Choroid plexus epithelial cell (primary cell): ENCODE data around the gene MAML2.
A peak's percentile ranks its signal among the peaks of the same experiment; 100 is the strongest.

Experiments used
- DNase-seq: peaks from one replicate; pipeline ENCODE4 v3.0.0-alpha.2; 2010; ENCODE audit warnings: low read depth
- H3K4me3 ChIP-seq: 2 replicates; pipeline ENCODE4 v1.5.1; 2011; ENCODE audit warnings: low read depth, mild to moderate bottlenecking, control low read depth, low read length, moderate library complexity
- TF ChIP-seq, protein P1 (sequence below): conservative IDR thresholded peaks from 2 replicates; pipeline ENCODE4 v1.5.1; 2011; ENCODE audit warnings: low read depth, mild to moderate bottlenecking, control low read depth, inconsistent platforms, low read length, moderate library complexity

Gene MAML2

DNA sequence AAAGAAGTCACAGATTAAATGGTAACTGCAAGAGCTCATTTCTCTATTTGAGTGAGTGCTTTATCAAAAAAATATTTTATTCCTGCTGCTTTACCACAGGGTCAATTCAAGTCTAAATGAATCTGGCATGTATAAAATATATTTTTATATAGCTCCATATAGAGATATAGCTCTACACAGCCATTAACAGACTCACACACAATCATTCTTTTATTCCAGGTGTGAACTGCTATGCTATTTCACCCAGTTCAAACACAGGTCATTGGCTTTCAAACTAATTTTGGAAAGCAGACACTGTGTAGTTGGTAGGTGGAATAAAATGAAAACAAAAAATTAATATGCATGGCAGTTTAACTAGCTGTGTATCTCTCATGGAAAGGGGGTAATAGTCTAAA is 63.1 kb downstream of the MAML2 start:
- TF ChIP-seq, protein P1, sequence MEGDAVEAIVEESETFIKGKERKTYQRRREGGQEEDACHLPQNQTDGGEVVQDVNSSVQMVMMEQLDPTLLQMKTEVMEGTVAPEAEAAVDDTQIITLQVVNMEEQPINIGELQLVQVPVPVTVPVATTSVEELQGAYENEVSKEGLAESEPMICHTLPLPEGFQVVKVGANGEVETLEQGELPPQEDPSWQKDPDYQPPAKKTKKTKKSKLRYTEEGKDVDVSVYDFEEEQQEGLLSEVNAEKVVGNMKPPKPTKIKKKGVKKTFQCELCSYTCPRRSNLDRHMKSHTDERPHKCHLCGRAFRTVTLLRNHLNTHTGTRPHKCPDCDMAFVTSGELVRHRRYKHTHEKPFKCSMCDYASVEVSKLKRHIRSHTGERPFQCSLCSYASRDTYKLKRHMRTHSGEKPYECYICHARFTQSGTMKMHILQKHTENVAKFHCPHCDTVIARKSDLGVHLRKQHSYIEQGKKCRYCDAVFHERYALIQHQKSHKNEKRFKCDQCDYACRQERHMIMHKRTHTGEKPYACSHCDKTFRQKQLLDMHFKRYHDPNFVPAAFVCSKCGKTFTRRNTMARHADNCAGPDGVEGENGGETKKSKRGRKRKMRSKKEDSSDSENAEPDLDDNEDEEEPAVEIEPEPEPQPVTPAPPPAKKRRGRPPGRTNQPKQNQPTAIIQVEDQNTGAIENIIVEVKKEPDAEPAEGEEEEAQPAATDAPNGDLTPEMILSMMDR = no peak
- DNase-seq = no peak
- no peak overlapping the region for H3K4me3 ChIP-seq

DNA sequence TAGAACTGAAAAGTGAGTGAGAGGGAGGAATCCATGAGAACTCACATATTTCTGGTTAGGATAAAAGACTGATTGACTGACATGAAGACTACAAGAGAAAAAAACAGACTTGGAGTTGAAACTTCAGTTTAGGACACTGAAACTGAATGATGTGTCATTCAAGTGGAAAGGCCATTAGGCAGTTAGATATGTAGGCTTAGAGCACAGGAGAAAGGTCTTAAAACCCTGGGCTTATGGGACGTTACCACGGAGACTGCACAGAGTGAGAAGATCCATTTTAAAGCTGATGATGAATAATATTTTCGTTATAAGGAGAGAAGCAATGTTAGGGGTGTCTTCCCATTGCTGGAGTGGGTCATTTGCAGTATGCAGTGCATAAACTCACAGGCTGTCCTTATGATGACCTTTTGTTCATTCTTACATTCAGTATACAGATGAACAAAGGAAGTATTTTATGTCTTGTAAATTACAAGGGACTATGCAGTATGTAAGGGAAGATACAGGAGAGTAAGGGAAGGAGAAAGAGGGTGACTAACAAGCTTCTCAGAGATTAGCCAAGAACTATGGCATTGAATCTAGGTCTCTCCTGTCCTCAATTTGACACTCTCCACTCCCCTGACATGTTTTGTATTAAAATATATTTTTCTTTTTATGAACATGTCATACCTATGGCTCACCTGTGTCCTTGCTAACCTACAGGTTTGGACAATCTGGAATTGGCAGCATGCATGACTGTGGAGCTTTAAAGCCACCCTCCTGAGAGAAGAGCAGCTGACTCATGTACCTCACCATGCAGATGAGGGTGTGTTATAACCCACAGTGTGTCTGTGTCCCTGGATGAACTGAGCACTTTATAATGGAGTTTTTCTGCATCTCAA is 63.7 kb downstream of the MAML2 start:
- DNase-seq = peak; percentile 67
- H3K4me3 ChIP-seq = no peak overlapping the region
- TF ChIP-seq, protein P1 = no peak

DNA sequence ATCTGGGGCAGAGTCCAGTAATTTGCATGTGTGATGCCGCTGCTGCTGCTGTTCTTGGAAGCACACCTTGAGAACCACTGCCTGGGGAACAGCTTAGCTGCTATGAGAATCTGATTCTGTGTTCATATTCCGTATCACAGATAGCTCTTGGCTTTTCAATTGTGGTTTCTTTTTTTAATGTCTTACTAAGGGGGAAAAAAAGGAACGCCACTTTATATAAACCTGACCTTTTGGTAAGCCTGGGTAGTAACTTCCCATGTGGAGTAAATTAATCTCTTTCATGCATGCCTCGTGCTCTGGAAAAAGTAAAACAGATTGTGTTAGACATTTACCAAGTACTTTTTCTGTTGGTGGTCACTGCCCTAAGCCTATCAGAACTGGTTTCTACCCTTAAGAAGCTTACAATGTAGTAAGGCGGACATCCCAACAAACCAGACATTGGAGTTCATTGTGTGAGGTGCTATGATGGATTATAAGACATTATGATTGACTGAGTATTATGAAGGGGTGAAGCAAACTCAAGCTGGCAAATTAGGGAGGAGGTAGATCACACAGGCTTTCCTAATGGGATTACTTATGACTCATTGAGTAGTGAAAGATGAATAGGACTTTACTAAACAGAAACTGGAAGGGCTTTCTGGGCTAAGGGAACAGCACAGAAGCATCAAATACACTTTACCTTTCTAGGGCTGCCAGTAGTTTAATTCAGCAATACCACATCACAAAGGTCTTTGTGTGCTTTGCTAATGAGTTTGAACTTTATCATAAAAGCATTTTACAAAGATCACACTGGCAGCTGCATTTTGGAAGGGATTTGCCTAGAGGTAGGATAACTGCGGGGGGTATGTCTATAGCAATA is 64.7 kb downstream of the MAML2 start:
- TF ChIP-seq, protein P1 = no peak
- no peak for DNase-seq
- H3K4me3 ChIP-seq = no peak overlapping the region

DNA sequence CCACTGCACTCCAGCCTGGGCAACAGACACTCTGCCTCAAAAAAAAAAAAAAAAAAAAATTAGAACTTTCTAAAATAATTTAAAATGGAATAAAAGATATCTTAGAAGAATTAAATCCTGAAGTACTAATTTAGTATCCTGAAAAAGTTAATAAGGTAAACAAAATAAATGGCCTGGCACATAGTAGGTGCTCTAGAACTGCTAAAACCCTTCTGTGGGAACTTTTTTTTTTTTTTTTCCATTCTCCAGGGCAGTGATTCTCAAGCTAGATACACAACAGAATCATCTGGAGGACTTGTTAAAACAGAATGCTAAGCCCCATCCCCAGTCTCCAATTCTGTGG is 65.3 kb downstream of the MAML2 start:
- H3K4me3 ChIP-seq = no peak overlapping the region
- TF ChIP-seq, protein P1 = no peak
- DNase-seq = no peak

DNA sequence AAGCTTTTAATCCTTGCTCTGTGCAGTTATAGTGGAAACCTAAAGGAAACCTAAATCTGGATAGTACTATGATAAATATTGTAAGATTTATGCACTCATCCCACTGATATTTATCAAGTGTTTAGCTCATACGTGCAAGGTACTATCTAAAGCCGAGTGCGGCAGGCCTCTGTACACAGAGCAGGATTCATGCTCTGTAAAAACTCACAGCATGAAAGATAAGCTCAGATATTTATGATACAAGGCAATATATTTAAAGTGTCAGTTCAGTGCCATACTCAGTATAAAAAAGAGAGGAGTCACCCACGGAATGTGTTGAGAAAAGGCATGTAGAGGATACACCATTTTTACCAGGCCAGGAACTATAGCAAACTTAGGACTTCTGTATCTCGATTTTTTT is 66.2 kb downstream of the MAML2 start:
- no peak overlapping the region for H3K4me3 ChIP-seq
- DNase-seq = no peak
- TF ChIP-seq, protein P1 = no peak

DNA sequence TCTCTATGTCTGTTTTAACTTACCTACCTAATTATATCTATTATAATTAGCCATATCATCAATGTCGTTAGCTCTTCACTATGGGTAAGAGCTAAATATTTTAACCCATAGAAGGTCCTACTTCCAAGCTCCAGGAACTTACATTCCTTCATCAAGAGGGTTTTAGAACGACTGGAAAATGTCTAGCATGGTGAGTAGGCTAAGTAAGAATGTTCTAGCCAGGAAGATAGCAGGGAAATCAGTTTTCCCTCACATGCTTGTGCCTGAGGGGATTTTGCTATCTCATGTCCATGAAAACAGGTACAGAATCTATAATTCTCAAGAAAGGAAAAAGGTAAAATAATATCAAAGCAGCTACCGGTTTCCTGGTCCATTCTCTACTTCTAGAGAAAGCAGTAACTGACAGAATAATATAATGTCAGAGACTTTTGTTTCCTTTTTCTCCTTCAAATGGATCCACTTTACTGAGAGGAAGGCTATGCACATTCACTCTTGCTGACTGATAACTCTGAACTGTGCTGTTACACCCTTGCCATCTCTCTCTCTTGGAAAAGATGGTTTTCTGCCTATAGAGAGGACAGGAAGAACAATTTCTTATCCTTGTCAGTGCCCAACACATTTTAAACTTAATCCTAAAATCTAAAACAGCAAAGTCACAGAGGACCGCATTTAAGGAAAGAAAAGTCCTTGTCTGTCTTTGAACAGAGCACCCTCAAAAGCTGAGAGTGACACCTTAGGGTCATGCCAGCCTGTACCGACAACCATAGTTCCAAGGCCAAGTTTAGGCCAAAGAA is 67.0 kb downstream of the MAML2 start:
- TF ChIP-seq, protein P1 = no peak
- H3K4me3 ChIP-seq = no peak overlapping the region
- DNase-seq = peak; percentile 56
